WERI-Rb-1 (cell line): Measurements from ENCODE around the gene TEK.

Experiments used
- DNase-seq: peaks from one replicate; pipeline ENCODE4 v3.0.0-alpha.2; 2020
- H3K27ac ChIP-seq: fragments of 250-450 bp; sonication (Bioruptor Pico); 2 replicates; pipeline ENCODE4 v1.5.1; 2020; ENCODE audit warnings: mild to moderate bottlenecking, moderate library complexity
- H3K27me3 ChIP-seq: fragments of 250-450 bp; sonication (Bioruptor Pico); 2 replicates; pipeline ENCODE4 v1.5.1; 2021; ENCODE audit warnings: mild to moderate bottlenecking, low read depth, moderate library complexity; ENCODE audit not compliant: insufficient read depth, severe bottlenecking
- H3K36me3 ChIP-seq: fragments of 250-450 bp; sonication (Bioruptor Pico); 2 replicates; pipeline ENCODE4 v1.5.1; 2020; ENCODE audit warnings: mild to moderate bottlenecking, moderate library complexity
- H3K4me3 ChIP-seq: 2 replicates; pipeline ENCODE4 v1.5.1; 2011; ENCODE audit warnings: low read depth, mild to moderate bottlenecking, control low read depth, low read length
- H3K9me3 ChIP-seq: fragments of 250-450 bp; sonication (Bioruptor Pico); 2 replicates; pipeline ENCODE4 v1.5.1; 2021; ENCODE audit warnings: mild to moderate bottlenecking, moderate library complexity; ENCODE audit not compliant: severe bottlenecking
- TF ChIP-seq, protein P1 (sequence below): IDR thresholded peaks from 2 replicates; pipeline ENCODE4 v1.5.1; 2011; ENCODE audit warnings: low read depth, mild to moderate bottlenecking, control low read depth, inconsistent platforms, low read length

TEK gene

DNA sequence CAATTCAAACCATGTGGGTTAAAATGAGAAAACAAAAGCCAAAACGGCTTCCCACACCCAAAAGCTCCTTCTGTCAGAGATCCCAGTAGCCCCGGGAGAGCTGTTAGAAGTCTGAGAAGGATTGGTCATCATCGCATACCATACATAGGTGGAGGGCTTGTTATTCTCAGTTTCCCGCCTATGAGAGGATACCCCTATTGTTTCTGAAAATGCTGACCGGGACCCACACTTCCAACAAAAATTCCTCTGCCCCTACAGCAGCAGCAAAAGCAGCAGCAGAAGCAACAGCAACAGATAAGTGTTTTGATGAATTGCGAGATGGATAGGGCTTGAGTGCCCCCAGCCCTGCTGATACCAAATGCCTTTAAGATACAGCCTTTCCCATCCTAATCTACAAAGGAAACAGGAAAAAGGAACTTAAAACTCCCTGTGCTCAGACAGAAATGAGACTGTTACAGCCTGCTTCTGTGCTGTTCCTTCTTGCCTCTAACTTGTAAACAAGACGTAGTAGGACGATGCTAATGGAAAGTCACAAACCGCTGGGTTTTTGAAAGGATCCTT, at the start of gene TEK:
TSS of gene TEK (plus strand) at position 245 of the 561 bp plus-strand sequence. CDS start 366 bp downstream, outside the sequence.
- Histone ChIP-seq H3K4me3 (no peak within 1 kb of the TSS), H3K27me3 (no peaks in the 10 kb centered on the region), H3K27ac (no peak within 1 kb of the TSS), H3K9me3 (no peaks in the 10 kb centered on the region), H3K36me3 (no peaks in the 10 kb centered on the region)
- DNase-seq, result no peak
- TF ChIP-seq, protein P1, sequence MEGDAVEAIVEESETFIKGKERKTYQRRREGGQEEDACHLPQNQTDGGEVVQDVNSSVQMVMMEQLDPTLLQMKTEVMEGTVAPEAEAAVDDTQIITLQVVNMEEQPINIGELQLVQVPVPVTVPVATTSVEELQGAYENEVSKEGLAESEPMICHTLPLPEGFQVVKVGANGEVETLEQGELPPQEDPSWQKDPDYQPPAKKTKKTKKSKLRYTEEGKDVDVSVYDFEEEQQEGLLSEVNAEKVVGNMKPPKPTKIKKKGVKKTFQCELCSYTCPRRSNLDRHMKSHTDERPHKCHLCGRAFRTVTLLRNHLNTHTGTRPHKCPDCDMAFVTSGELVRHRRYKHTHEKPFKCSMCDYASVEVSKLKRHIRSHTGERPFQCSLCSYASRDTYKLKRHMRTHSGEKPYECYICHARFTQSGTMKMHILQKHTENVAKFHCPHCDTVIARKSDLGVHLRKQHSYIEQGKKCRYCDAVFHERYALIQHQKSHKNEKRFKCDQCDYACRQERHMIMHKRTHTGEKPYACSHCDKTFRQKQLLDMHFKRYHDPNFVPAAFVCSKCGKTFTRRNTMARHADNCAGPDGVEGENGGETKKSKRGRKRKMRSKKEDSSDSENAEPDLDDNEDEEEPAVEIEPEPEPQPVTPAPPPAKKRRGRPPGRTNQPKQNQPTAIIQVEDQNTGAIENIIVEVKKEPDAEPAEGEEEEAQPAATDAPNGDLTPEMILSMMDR, result no peak

GRCh38 chr9:27059412-27059811, 49.6 kb upstream of the TEK start:
- no peak overlapping the region for H3K27ac ChIP-seq
- no peak for DNase-seq
- TF ChIP-seq, protein P1, result no peak
- H3K9me3 ChIP-seq, result no peaks in the 10 kb centered on the region
- no peaks in the 10 kb centered on the region for H3K27me3 ChIP-seq
- H3K36me3 ChIP-seq, result no peaks in the 10 kb centered on the region; the same call in 1 of the 2 replicates
- no peak overlapping the region for H3K4me3 ChIP-seq

DNA sequence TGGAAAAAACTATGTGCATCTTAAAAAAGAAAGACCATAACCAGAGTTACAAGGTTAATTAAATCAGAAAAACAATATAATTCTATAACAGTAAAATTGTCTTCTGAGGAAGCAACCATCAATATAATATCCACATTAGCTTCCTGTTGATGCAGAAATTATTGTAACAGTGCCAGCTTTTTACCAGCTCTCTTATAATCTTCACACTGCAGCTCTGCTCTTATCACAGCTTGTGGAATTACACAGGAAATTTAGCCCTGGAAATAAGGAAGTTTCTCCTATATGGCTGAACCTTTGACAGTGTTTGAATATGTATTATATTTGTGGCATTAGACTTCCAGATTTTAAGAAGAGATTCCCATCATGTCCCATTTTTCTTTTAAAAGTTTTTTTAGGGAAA, 49.1 kb upstream of the TEK start:
- Histone ChIP-seq H3K36me3 (no peaks in the 10 kb centered on the region; the same call in 1 of the 2 replicates), H3K27ac (no peak overlapping the region), H3K9me3 (no peaks in the 10 kb centered on the region), H3K4me3 (no peak overlapping the region), H3K27me3 (no peaks in the 10 kb centered on the region)
- TF ChIP-seq, protein P1, result no peak
- no peak for DNase-seq

- no peaks in the 10 kb centered on the region for H3K36me3 ChIP-seq
- no peak overlapping the region for H3K27ac ChIP-seq
- TF ChIP-seq, protein P1, result no peak
- H3K27me3 ChIP-seq, result no peaks in the 10 kb centered on the region
- DNase-seq, result no peak
- no peak overlapping the region for H3K4me3 ChIP-seq
- no peaks in the 10 kb centered on the region for H3K9me3 ChIP-seq
Measured at GRCh38 chr9:27065288-27065687, 43.7 kb upstream of the TEK start.

- TF ChIP-seq, protein P1, result no peak
- Histone ChIP-seq H3K4me3 (no peak overlapping the region), H3K36me3 (no peaks in the 10 kb centered on the region), H3K9me3 (no peaks in the 10 kb centered on the region), H3K27ac (no peak overlapping the region), H3K27me3 (no peaks in the 10 kb centered on the region)
- no peak for DNase-seq
Measured at GRCh38 chr9:27073841-27074728, 34.9 kb upstream of the TEK start.
